ENCODE data around the gene CAPZA2.

Gene CAPZA2

DNA sequence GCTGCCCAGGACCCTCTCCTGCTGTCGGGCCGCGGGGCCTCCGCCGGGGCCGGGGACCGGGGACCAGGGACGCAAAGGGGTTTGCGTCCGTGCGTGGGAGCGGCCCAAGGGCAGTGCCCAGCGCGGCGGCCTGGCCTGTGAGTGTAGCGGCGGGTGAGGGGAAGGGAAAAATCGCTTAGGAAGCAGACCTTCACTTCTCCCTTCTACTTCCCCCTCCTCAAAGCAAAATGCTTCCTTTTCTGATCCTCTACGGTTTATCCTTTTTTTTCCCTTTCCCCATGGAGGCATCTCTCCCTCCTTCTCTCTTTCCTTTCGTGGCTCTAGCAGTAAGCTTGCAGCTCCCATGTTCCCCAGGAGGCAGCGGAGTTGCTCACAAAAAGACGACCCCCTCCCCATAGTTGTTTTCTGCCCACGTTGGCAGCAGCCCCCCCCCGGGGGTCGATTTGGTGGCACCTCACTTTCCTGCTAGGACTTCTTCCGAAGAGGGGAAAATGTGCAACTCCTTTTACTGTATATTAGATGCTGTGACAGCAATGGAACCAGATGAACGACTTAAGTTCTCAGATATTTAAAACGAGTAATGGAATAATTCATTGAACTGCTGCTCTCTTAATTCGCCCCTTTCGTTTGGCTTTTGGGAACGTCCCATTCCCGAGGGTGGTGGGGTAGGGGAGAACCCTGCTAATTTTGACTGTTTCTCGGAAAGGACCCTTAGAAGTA is 724 bp downstream of the CAPZA2 start:
- no peak for DNase-seq

DNA sequence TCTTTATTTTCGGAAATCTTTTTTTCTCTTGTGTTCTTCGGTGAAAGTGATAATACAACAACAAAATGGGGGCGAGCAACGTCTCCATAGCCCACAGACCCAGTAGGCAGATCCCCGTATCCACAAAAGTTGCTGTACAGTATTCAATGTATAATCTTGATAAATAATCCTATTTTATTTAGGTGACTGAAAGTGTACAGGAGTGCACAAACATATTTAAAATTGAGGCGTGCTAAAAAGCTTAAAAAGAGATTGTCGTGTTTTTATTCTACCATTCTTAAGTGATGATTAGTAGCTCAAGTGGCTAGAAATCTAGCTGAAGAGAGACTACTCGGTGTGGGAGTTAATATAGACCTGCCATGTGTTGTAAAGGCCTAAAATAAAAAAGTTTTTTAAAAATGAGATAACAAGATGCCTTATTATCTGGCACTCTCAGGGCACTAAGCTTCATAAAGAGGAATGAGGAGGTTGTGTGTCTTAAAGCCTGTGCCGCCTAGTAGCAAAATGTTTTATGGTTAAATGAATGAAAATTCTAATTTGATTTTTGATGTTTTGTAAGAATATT is 1.6 kb downstream of the CAPZA2 start:
- DNase-seq, result no peak

- no peak for DNase-seq
Measured at GRCh38 chr7:116871061-116871700, 8.8 kb downstream of the CAPZA2 start.

GRCh38 chr7:116872026-116872425 is 9.6 kb downstream of the CAPZA2 start:
- DNase-seq, result no peak

- DNase-seq, result no peak
Measured at GRCh38 chr7:116873619-116874018, 11.2 kb downstream of the CAPZA2 start.

- no peak for DNase-seq
Measured at GRCh38 chr7:116876664-116877442, 14.5 kb downstream of the CAPZA2 start.

- DNase-seq, result no peak
Measured at GRCh38 chr7:116877443-116878217, 15.2 kb downstream of the CAPZA2 start.

GRCh38 chr7:116884691-116885090 is 22.3 kb downstream of the CAPZA2 start:
- DNase-seq, result no peak

- no peak for DNase-seq
Measured at GRCh38 chr7:116885724-116886123, 23.3 kb downstream of the CAPZA2 start.

DNA sequence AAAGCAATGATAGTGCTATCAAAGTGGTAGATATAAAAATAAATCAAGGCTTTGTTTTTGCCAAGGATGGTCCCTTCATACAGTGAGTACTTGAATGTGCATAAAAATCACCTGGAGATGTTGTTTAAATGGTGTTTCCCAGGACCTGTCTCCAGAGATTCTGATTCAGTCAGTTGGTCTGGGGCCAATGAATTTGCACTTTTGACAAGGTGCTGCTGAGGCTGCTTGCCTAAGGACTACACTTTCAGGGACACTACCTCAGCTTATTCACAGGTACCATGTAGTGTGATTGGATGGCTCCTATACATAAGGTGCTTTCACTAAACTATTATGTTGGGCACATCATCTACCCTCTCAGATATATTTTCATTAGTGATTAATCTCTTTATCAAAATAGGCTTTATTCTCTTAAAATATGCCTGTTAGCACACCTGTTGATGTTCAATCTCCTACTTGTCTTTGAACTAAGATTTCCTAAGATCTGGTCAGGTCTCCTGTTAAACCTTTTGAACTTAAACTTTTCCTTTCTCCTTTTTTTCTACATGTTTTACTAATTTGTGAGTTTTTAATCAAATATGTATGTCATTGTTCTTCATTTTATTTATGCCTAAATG is 24.3 kb downstream of the CAPZA2 start:
- DNase-seq, result no peak

DNA sequence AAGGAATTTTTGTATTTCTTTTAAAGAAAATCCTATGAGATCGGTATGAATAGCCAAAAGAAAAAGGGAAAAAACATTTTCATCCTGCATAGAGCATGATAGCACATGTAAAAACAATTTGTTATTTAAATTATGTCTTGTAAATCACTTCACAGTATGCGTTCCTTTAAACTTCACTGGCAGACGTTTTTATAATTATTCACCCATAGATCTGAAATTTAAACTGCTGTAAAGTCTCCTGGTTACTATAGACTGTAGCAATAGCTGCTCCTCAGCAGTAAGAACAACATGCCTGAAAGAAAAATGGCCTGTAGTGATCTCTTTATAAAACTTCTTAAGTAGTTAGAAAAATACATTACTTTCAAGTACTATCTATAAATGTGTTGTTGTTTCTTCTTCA is 26.5 kb downstream of the CAPZA2 start:
- DNase-seq, result no peak

DNA sequence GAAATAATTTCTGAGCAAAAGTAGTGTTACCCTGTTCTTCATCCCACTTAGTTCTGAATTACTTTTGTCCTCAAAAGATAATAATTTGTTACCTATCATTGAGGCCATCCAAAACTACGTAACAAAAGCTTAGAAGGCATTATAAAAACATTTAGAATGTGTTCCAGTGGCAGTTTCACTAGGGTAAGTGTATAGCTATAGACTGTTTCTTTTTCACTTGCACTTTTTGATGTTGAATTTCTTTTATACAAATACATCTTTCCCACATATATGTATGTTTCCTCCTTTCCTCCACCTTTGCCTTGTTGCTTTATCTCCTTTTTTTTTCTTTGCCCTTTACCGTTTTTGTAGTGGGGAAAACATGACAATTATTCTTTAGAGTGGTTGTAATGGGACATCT is 33.5 kb downstream of the CAPZA2 start:
- DNase-seq, result no peak

GRCh38 chr7:116897661-116898060 is 35.3 kb downstream of the CAPZA2 start:
- DNase-seq, result no peak

- no peak for DNase-seq
Measured at GRCh38 chr7:116899308-116899707, 36.9 kb downstream of the CAPZA2 start.

DNA sequence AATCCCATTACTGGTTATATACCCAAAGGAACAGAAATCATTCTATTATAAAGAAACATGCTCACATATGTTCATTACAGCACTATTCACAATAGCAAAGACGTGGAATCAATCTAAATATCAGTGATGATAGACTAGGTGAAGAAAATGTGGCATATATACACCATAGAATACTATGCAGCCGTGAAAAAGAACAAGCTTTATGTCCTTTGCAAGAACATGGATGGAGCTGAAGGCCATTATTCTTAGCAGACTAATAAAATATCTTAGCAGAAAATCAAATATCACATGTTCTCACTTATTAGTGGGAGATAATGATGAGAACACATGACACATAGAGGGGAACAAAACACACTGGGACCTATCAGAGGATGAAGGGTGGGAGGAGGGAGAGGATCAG is 38.8 kb downstream of the CAPZA2 start:
- DNase-seq, result no peak

- no peak for DNase-seq
Measured at GRCh38 chr7:116902867-116903266, 40.5 kb downstream of the CAPZA2 start.

- DNase-seq, result no peak
Measured at GRCh38 chr7:116906391-116906790, 44.0 kb downstream of the CAPZA2 start.

DNA sequence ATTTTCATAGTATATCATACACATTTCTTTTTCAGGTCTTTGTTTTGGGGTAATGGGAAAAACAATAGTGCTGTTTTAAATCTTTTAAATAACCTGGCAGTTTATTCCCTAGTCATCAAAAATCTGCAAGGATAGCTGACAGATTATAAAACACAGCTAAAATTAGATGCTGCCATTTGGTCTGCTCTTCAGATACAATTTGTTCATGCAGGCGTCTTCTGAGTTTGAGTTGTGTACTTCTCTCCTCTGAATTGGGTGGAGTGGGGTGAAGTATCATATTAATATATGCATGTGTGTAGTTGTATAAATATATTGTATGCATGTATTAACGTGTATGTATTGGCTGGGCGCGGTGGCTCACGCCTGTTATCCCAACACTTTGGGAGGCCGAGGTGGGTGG is 48.0 kb downstream of the CAPZA2 start:
- DNase-seq, result no peak

DNA sequence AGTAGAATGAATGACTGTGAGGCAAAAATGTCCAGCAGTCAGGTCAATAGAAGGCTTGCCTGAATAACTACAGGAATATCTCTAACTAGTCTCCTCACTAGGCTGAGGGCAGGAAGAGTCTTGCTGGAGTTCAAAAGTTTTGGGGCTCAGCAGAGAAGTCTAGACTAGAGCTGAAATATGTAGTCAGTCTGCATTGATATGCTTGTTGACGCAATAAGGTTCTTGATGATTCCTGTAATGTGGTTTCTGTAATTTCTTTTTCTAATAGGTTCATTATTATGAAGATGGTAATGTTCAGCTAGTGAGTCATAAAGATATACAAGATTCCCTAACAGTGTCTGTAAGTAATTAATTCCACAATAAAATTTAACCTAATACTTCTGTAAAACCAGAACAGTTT is 49.4 kb downstream of the CAPZA2 start:
- DNase-seq, result no peak

GRCh38 chr7:116912269-116912909 is 50.0 kb downstream of the CAPZA2 start:
- no peak for DNase-seq

GRCh38 chr7:116918704-116919103 is 56.3 kb downstream of the CAPZA2 start:
- no peak for DNase-seq

- no peak for DNase-seq
Measured at GRCh38 chr7:116920359-116920758, 58.0 kb downstream of the CAPZA2 start.

Data from activated gamma-delta T cell treated with Interleukin-2 at 50 U/mL for 16 hours (primary cell).